Stimulated activated naive CD8-positive, alpha-beta T cell treated with anti-CD3 and anti-CD28 coated beads, Interleukin-15, amount 100 ng/mL, for 72 hours (primary cell): ENCODE results near the gene KATNBL1.

ENCODE experiments used
- ATAC-seq: fragments of 150-1000 bp; cut with Tn5 transposase; 2 replicates; pipeline ENCODE4 v1.10.0; 2021; ENCODE audit warnings: mild to moderate bottlenecking, moderate library complexity
- DNase-seq, 2 donors: peaks; one replicate each; pipeline ENCODE4 v3.0.0; 2021 to 2022
- H3K27ac Mint-ChIP-seq, 2 donors: one replicate each; pipeline ENCODE4 v1.8.0; 2022; ENCODE audit warnings: mild to moderate bottlenecking in 2 of 2, mixed read lengths in 2 of 2, moderate library complexity in 2 of 2
- H3K27me3 Mint-ChIP-seq: one replicate; pipeline ENCODE4 v1.8.0; 2022; ENCODE audit warnings: mixed read lengths
- H3K4me1 Mint-ChIP-seq: one replicate; pipeline ENCODE4 v1.8.0; 2022; ENCODE audit warnings: mild to moderate bottlenecking, mixed read lengths
- H3K4me3 Mint-ChIP-seq, 2 donors: one replicate each; pipeline ENCODE4 v1.8.0; 2022; ENCODE audit warnings: mild to moderate bottlenecking in 2 of 2, mixed read lengths in 2 of 2, moderate library complexity in 1 of 2
- H3K9me3 Mint-ChIP-seq, 2 donors: one replicate each; pipeline ENCODE4 v1.8.0; 2022; ENCODE audit warnings: mixed read lengths in 2 of 2

Gene KATNBL1, protein sequence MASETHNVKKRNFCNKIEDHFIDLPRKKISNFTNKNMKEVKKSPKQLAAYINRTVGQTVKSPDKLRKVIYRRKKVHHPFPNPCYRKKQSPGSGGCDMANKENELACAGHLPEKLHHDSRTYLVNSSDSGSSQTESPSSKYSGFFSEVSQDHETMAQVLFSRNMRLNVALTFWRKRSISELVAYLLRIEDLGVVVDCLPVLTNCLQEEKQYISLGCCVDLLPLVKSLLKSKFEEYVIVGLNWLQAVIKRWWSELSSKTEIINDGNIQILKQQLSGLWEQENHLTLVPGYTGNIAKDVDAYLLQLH

DNA sequence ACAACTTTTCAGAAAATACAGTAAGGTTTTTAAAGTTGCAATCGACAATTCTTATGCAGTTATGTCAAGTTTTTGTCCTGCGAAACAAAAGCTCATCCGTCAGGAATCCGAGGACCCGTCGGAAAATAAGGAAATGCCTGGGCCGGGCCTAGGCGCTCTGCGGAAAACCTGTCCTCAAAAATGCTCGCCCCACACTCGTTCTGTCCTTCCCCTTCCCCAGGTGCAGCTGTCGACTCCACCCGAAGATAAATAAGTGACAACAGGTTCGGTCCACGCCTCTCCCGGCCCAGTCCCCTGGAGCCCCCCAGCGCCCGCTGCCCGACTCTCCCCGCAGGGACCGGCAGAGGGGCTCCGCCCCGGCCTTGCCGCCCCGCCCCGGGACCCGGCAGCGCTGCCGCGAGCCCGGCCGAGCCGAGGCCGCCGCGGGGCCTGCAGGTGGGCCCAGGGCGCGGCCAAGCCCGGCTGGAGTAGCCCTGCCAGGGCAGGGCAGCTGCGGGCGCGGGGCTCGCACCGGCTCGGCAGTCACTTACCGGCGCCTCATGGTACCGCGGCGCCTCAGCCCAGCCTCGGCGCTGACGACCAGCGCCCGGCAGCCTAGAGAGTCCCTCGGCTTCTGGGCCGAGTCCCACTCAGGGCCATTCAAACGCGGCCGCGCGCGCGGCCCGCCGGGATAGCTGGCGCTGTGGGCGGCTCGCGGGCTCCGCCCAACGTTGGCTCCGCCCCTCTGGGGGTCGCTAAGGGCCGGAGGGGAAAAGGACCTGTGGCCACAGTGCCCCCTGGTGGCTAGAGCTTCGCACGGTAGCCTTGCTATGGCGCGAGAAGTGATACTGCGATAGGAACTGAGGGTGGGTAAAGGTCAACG lies at the start of gene KATNBL1:
Gene KATNBL1 (minus strand): TSS at position 676 of the 862 bp plus-strand sequence. CDS start 46,420 bp downstream, outside the sequence.
- ATAC-seq (peak; percentile 91), DNase-seq (peak; percentile 94 to 95)
- peaks cover 32% of the 10 kb centered on the region for H3K4me1 Mint-ChIP-seq
- no peaks in the 10 kb centered on the region for H3K27me3 Mint-ChIP-seq
- peak within 1 kb of the TSS; percentile 83 to 90 for H3K27ac Mint-ChIP-seq
- peak within 1 kb of the TSS; percentile 77 to 88 for H3K4me3 Mint-ChIP-seq
- no peaks in the 10 kb centered on the region for H3K9me3 Mint-ChIP-seq

DNA sequence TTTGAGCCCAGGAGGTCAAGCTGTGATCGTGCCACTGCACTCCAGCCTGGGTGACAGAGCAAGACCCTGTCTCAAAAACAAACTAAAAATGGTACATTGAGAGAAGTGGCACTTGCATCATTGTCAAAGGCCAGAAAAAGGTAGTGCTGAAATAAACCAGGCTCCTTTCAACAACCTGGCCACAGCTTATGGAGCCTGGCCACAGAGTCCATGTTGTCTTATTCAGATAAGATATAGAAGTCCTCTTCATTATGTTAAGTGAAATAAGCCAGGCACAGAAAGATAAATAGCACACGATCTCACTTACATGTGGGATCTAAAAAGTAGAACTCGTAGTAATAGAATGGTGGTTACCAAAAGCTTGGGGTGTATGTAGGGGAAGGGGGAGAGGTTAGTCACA lies 49.7 kb upstream of the KATNBL1 start:
- Mint-ChIP-seq H3K27me3 (no peaks in the 10 kb centered on the region), H3K4me3 (no peak overlapping the region), H3K27ac (no peak overlapping the region), H3K9me3 (no peaks in the 10 kb centered on the region), H3K4me1 (no peaks in the 10 kb centered on the region)
- ATAC-seq, result no peak
- no peak for DNase-seq

DNA sequence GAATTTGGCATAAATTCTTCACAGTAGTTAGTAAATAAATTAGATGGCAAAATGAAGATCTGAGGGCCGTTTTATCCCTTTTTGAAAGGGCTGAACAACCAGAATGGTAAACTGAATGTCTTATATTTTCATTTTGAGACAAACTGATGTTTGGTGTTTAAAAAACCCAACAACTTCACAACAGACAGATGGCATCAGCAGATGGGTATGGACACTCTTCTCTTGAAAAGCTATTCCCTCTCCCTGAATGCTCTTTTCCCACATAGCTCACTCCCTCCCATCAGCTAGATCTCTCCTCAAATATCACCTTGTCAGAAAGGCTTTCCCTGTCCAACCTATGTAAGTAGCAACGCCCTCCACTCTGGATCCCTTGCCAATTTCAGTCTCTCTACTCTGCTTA lies 48.3 kb upstream of the KATNBL1 start:
- H3K27ac Mint-ChIP-seq, result peak overlapping the region in 1 of 2 donors; percentile 30

DNA sequence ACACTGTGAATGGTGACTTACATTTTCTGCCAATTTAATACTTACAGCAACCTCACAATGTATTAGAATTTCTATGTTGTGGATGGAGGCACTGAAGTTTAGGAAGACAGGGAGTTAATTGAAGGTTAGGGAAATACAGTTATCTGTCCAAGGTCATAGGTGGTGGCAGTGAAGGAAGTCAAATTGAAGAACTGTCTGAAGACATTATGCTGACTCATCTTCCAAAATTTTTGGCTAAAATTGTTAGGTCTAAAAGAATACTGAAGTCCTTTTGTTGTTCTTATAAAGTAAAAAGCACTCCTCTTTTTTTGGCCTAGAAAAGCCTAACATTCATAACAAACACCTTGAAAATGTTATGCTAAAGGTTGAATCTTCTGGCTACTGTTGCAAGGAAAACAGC lies 42.6 kb upstream of the KATNBL1 start:
- Mint-ChIP-seq H3K4me1 (peaks cover 7% of the 10 kb centered on the region), H3K27me3 (no peaks in the 10 kb centered on the region), H3K27ac (no peak overlapping the region), H3K9me3 (no peaks in the 10 kb centered on the region), H3K4me3 (no peak overlapping the region)
- ATAC-seq (no peak), DNase-seq (no peak)

More for the DNA sequence above, 48.3 kb upstream of the KATNBL1 start:
- H3K4me1 Mint-ChIP-seq, result no peaks in the 10 kb centered on the region
- H3K9me3 Mint-ChIP-seq, result no peaks in the 10 kb centered on the region
- ATAC-seq (no peak), DNase-seq (no peak)
- H3K27me3 Mint-ChIP-seq, result no peaks in the 10 kb centered on the region
- no peak overlapping the region for H3K4me3 Mint-ChIP-seq

DNA sequence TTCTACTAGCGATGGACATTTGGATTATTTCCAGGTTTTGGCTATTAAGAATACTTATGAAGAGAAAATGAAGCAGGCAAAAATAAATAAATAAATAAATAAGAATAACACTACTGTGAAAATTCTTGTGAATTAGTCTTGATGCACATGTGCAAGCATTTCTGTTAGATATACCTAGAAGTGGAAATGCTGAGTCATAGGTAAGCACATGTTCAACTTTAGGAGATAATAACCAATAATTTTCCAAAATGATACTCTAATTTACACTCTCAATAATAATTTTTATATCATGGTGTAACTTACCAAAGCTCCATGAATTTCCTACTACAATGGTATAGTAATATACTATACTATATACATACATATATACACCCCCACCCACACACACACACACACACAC lies 38.3 kb upstream of the KATNBL1 start:
- H3K4me3 Mint-ChIP-seq, result no peak overlapping the region
- H3K27me3 Mint-ChIP-seq, result no peaks in the 10 kb centered on the region
- no peak for ATAC-seq

DNA sequence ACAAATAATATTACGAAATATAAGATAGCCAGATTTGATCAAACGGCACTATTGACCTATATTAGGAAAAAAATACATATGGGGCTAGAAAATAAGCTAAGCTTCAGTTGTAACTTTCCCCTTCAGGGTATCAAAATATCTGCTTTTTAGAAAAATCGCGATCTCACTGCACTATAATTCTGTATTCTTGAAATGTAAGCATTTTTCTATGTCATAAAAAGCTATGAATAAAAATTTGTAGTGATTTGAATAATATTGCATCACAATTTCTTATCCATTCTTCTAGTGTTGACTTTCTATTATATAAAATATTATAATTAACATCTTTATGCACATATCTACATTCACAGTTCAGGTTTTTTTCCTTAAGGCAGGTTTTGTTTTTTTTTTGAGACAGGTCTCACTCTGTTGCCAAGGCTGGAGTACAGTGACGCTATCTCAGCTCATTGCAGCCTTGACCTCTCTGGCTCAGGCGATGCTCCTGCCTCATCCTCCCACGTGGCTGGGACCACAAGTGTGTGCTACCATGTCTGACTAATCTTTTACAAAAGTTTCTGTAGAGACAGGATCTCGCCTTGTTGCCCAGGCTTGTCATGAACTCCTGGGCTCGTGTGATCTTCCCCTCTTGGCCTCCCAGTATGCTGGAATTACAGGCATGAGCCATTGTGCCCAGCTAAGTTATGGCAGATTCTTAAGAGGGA lies 36.5 kb upstream of the KATNBL1 start:
- DNase-seq, result no peak
- Mint-ChIP-seq H3K4me1 (peaks cover 7% of the 10 kb centered on the region), H3K9me3 (no peaks in the 10 kb centered on the region), H3K4me3 (no peak overlapping the region), H3K27ac (peak overlapping the region in 1 of 2 donors; percentile 65), H3K27me3 (no peaks in the 10 kb centered on the region)
- no peak for ATAC-seq

More for the DNA sequence above, 38.3 kb upstream of the KATNBL1 start:
- Mint-ChIP-seq H3K4me1 (peaks cover 7% of the 10 kb centered on the region), H3K9me3 (no peaks in the 10 kb centered on the region), H3K27ac (no peak overlapping the region)
- DNase-seq, result no peak

DNA sequence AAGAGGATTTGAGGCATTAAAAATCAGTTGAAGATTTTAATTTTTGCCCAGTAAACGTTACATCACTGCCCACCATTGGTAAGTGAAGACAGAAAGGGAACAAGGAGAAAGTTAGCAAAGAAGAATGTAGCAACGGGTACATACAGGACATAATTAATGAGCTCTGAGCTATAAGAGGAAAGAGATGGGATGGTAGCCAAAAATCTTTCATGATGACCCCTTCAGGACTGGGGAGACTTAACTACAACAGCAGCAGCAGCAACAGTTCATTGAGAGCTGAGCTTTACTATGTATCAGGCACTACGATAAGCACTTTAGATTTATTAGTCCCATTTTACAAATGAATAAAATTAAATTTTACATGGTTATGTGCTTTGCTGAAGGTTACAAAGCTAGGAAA lies 33.3 kb upstream of the KATNBL1 start:
- no peaks in the 10 kb centered on the region for H3K9me3 Mint-ChIP-seq
- peaks cover 19% of the 10 kb centered on the region for H3K4me1 Mint-ChIP-seq
- H3K27ac Mint-ChIP-seq, result peak overlapping the region in 1 of 2 donors; percentile 48
- DNase-seq, result no peak
- ATAC-seq, result no peak
- H3K27me3 Mint-ChIP-seq, result no peaks in the 10 kb centered on the region
- H3K4me3 Mint-ChIP-seq, result no peak overlapping the region

DNA sequence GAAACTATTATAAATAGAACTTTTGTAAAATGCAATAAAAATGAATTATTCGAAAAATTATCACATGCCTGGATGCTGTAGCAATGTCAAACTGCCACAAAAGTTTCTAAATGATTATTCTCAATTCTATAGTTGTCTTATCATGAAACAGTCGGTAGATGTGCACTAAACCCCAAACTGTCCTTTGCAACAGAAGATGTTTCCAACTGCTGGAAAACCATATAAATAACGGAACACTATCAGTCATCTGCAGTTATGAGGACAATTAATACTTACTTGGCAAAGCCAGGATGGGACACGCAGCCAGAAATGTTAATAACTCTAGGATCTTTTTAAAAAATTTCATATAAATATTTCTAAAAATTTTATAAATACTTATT lies 32.4 kb upstream of the KATNBL1 start:
- ATAC-seq, result no peak
- peaks cover 19% of the 10 kb centered on the region for H3K4me1 Mint-ChIP-seq
- no peaks in the 10 kb centered on the region for H3K27me3 Mint-ChIP-seq
- no peak for DNase-seq
- H3K4me3 Mint-ChIP-seq, result no peak overlapping the region
- no peak overlapping the region for H3K27ac Mint-ChIP-seq
- no peaks in the 10 kb centered on the region for H3K9me3 Mint-ChIP-seq

DNA sequence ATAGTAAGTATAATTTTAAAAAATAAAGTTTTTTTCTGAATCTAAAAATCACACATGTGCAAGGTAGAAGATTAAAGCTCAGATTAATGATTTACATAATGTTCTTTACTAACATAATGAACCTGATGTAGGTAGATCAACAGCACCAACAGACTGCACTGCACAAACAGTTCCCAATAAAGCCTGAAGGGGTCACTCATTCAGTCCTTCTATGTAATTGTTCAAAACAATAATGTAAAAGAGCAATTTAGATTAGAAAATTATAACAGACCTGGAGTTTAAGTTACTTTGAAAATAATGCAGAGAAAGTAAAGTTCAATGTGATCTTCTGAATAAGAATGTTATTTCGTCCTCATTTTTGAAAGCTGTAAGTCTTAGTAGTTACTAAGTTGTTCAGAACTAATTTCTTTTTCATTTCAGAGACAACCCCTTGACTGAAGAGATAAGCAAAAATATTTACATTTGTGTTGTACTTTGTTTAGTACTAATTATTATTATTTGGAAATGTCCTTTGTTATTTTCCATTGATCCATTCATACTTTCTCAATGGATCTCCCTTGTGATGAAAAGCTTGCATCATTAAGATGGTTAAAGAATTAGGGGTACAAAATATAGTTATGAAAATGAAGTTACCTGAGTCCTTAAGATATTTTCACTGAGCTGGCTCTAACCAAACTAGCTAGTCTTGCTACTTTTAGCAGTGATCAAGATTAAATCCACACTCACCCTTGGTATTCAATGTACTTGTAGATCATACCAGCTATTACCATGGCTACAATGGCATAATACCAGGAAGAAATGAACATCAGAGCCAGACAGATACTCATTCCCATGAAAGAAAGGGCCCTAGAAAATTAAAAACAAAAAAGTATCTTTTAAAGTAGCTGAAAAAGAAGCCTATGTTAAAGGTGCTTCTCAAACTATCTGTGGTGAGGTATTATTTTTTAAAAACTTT lies 31.8 kb upstream of the KATNBL1 start:
- no peak overlapping the region for H3K4me3 Mint-ChIP-seq
- H3K27ac Mint-ChIP-seq, result no peak overlapping the region
- DNase-seq (peak in 1 of 2 donors; percentile 15), ATAC-seq (peak; percentile 72)
- H3K4me1 Mint-ChIP-seq, result peaks cover 19% of the 10 kb centered on the region
- H3K9me3 Mint-ChIP-seq, result no peaks in the 10 kb centered on the region
- H3K27me3 Mint-ChIP-seq, result no peaks in the 10 kb centered on the region

DNA sequence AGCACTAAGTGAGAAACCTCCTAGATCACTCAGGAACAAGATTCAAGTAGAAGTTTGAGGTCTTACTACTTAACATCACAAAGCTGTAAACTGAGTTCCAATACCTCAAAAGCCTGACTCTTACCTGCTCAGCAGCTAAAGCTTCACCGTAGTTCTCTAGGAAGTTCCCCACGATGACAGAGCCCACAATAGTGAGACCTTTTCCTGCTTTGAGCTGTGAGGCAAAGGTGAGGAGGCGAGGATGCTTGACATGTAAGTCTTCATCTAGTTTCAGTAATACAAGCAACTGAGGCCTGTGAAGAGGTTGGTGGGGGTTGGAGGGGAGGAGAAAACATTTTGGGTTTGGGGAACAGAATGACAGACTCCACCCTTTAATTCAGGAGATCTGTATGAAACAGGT lies 30.6 kb upstream of the KATNBL1 start:
- DNase-seq (no peak), ATAC-seq (peak; percentile 65)
- no peak overlapping the region for H3K4me3 Mint-ChIP-seq
- no peaks in the 10 kb centered on the region for H3K27me3 Mint-ChIP-seq
- H3K4me1 Mint-ChIP-seq, result peaks cover 19% of the 10 kb centered on the region
- no peak overlapping the region for H3K27ac Mint-ChIP-seq
- H3K9me3 Mint-ChIP-seq, result no peaks in the 10 kb centered on the region

DNA sequence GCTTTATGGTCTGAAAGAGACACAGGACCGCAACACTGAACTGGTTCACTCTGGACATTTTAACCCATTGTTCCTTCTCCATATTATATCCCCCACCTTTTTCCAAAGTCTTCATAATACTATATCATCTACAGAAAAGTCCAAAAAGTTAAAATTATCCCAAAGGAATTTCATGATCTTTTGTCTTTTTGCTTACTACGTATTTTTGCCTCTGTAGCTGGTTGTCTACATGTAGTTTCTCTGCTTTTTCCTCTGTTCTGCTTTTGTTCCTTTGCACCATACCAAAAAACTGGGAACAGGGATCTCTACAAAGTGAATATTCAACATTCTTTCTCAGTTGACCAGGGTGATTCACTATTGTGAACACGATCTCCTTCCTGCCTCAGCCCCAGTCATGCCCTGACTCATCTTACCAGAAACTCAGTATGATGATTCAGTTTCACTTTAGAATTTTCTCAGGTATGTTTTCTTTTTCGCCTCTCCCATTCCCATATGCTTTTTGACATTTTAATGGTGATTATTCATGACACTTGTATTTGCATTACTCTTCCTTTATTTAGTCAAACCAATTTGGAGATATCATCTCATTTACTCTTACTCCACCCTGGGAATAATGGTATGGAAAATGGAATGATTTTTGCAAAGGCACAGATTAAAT lies 29.4 kb upstream of the KATNBL1 start:
- Mint-ChIP-seq H3K27me3 (no peaks in the 10 kb centered on the region), H3K9me3 (no peaks in the 10 kb centered on the region), H3K4me1 (peaks cover 19% of the 10 kb centered on the region), H3K4me3 (peak overlapping the region; percentile 16 to 37), H3K27ac (peak overlapping the region; percentile 36 to 84)
- peak in 1 of 2 donors; percentile 36 for DNase-seq
- peak; percentile 96 for ATAC-seq

DNA sequence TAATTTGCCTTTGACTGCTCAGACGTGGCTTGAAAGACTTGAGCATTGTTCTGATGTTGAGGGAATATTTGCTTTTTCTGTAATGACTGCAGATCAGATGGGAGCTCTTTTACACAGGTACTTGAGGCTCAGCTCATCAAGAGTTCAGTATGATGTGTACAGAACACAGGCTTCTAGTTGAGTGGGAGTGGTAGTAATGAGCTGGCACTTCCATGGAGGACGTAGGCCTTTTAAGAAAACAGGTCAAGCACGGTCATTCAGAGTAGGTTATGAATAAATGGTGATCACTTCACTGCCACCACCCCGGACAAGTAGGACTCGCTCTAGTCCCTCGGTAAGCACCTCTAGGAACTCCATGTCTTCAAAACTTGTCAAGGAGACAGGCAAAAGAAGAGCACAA lies 23.7 kb upstream of the KATNBL1 start:
- Mint-ChIP-seq H3K27ac (no peak overlapping the region), H3K4me3 (no peak overlapping the region), H3K27me3 (no peaks in the 10 kb centered on the region), H3K9me3 (no peaks in the 10 kb centered on the region), H3K4me1 (no peaks in the 10 kb centered on the region)
- no peak for DNase-seq
- ATAC-seq, result no peak

DNA sequence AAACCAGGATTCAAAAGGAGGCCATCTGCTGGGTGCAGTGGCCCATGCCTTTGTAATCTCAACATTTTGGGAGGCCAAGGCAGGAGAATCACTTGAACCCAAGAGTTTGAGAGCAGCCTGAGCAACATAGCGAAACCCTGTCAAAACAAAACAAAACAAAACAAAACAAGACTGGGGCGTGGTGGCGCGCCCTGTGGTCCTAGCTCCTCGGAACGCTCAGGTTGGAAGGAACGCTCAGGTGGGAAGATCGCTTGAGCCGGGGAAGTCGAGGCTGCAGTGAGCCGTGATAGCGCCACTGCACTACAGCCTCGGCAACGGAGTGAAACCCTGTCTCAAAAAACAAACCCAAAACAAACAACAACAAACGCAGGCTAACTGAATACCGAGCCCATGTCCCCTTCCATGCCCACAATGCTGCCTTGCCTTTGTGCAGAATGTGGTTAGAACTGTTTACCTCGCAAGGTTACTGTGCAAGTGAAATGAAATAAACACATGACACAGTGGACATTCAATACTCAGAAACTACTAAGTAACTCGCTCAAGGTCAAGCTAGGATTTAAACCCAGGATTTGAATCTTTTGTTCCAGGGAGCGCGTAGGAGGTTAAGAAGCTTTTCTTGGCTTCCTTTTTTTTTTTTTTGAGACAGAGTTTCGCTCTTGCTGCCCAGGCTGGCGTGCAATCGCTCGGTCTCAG lies 14.2 kb upstream of the KATNBL1 start:
- Mint-ChIP-seq H3K4me3 (peak overlapping the region; percentile 97), H3K4me1 (peaks cover 43% of the 10 kb centered on the region), H3K27me3 (no peaks in the 10 kb centered on the region), H3K9me3 (no peaks in the 10 kb centered on the region), H3K27ac (peak overlapping the region; percentile 99)
- ATAC-seq (no peak), DNase-seq (no peak)
